GM12892 (cell line): ENCODE data around the gene SRGAP2C.
"Not testable (repeated sequence)": the region's sequence is repeated elsewhere in the genome, so short reads cannot be mapped to it uniquely, and the experiment has no call there.

Experiments
- POLR2A ChIP-seq: IDR thresholded peaks from 2 replicates; pipeline ENCODE4 v1.6.1; 2011; ENCODE audit warnings: low read depth, low read length, control low read depth
- POLR2AphosphoS5 ChIP-seq: IDR thresholded peaks from 2 replicates; pipeline ENCODE4 v1.6.1; 2011; ENCODE audit warnings: low read depth, low read length, control low read depth

- TF ChIP-seq POLR2AphosphoS5, POLR2A: not testable (repeated sequence)
Observed at GRCh38 chr1:121165296-121165695, 19.5 kb upstream of the SRGAP2C start.
